ENCODE data around the gene MYBPC3. TPM values are rescaled to one million over a fixed set of nuclear protein-coding genes. Genes with fewer than 3 reads are reported as not detected.

The MYBPC3 gene
- total RNA-seq, 1 experiment from 2014 or later: 0.07 TPM

GRCh38 chr11:47372422-47372821 is 19.9 kb upstream of the MYBPC3 start (continued):
- no peak for TF ChIP-seq PRDM15 (CRISPR knock-in tag; IDR thresholded peaks at IDR 0.05)

GRCh38 chr11:47369676-47370075 is 17.2 kb upstream of the MYBPC3 start:
- TF ChIP-seq, protein P1, sequence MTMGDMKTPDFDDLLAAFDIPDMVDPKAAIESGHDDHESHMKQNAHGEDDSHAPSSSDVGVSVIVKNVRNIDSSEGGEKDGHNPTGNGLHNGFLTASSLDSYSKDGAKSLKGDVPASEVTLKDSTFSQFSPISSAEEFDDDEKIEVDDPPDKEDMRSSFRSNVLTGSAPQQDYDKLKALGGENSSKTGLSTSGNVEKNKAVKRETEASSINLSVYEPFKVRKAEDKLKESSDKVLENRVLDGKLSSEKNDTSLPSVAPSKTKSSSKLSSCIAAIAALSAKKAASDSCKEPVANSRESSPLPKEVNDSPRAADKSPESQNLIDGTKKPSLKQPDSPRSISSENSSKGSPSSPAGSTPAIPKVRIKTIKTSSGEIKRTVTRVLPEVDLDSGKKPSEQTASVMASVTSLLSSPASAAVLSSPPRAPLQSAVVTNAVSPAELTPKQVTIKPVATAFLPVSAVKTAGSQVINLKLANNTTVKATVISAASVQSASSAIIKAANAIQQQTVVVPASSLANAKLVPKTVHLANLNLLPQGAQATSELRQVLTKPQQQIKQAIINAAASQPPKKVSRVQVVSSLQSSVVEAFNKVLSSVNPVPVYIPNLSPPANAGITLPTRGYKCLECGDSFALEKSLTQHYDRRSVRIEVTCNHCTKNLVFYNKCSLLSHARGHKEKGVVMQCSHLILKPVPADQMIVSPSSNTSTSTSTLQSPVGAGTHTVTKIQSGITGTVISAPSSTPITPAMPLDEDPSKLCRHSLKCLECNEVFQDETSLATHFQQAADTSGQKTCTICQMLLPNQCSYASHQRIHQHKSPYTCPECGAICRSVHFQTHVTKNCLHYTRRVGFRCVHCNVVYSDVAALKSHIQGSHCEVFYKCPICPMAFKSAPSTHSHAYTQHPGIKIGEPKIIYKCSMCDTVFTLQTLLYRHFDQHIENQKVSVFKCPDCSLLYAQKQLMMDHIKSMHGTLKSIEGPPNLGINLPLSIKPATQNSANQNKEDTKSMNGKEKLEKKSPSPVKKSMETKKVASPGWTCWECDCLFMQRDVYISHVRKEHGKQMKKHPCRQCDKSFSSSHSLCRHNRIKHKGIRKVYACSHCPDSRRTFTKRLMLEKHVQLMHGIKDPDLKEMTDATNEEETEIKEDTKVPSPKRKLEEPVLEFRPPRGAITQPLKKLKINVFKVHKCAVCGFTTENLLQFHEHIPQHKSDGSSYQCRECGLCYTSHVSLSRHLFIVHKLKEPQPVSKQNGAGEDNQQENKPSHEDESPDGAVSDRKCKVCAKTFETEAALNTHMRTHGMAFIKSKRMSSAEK (CRISPR knock-in tag; IDR thresholded peaks at IDR 0.05; ENCODE audit: borderline replicate concordance): no peak
- TF ChIP-seq E2F1 (CRISPR knock-in tag; IDR thresholded peaks at IDR 0.05): no peak
- TF ChIP-seq ZNF317 (CRISPR knock-in tag; IDR thresholded peaks at IDR 0.05; ENCODE audit: borderline replicate concordance, low read depth): no peak
- TF ChIP-seq ZNF416 (CRISPR knock-in tag; IDR thresholded peaks at IDR 0.05): no peak
- TF ChIP-seq IRF1 (CRISPR knock-in tag; IDR thresholded peaks at IDR 0.05): no peak
- no peak for TF ChIP-seq ZNF671 (CRISPR knock-in tag; IDR thresholded peaks at IDR 0.05)
- no peak for TF ChIP-seq ZBTB43 (CRISPR knock-in tag; IDR thresholded peaks at IDR 0.05)
- TF ChIP-seq TEAD4 (CRISPR knock-in tag; IDR thresholded peaks at IDR 0.05): no peak
- no peak for TF ChIP-seq AFF4 (CRISPR knock-in tag; IDR thresholded peaks at IDR 0.05; ENCODE audit: borderline replicate concordance)
- no peak for TF ChIP-seq ZNF423 (CRISPR knock-in tag; IDR thresholded peaks at IDR 0.05)
- no peak overlapping the region for H3K4me3 Mint-ChIP-seq
- no peaks in the 10 kb centered on the region; the same call in 1 of the 2 replicates for H3K27me3 Mint-ChIP-seq (ENCODE audit: low read depth)
- ATAC-seq (no peak), DNase-seq (ENCODE audit: low spot score) (no peak)
- CTCF ChIA-PET: interaction anchor here (0.6 to 1.8 kb wide), 2 partner anchors 15 to 38 kb away, joined by 3 to 5 read pairs; no protein-coding TSS in a partner anchor
- H3K9me3 Mint-ChIP-seq: no peaks in the 10 kb centered on the region
- no peaks in the 10 kb centered on the region for H3K36me3 Mint-ChIP-seq
- H3K4me1 Mint-ChIP-seq: no peaks in the 10 kb centered on the region
- POLR2A ChIA-PET: no interaction called here
- H3K27ac Mint-ChIP-seq: no peak overlapping the region

Measured in WTC11 (cell line).